CD4-positive, alpha-beta T cell treated with Interleukin-17A for 1 hour (primary cell): ENCODE data around the gene DYNLRB1.
"Not testable (repeated sequence)": the region's sequence is repeated elsewhere in the genome, so short reads cannot be mapped to it uniquely, and the experiment has no call there.

Source experiments
- DNase-seq: peaks from one replicate; pipeline ENCODE4 v3.0.0-alpha.2; 2020

The DYNLRB1 gene

GRCh38 chr20:34516247-34517113 is at the start of gene DYNLRB1:
Gene DYNLRB1 (plus strand): TSS chr20:34516422. CDS start chr20:34516459, 37 bp downstream.
- DNase-seq, result peak; percentile 94

GRCh38 chr20:34468951-34469350 is 47.3 kb upstream of the DYNLRB1 start:
- DNase-seq, result no peak

- no peak for DNase-seq
Observed at GRCh38 chr20:34472246-34472925, 43.8 kb upstream of the DYNLRB1 start.

DNA sequence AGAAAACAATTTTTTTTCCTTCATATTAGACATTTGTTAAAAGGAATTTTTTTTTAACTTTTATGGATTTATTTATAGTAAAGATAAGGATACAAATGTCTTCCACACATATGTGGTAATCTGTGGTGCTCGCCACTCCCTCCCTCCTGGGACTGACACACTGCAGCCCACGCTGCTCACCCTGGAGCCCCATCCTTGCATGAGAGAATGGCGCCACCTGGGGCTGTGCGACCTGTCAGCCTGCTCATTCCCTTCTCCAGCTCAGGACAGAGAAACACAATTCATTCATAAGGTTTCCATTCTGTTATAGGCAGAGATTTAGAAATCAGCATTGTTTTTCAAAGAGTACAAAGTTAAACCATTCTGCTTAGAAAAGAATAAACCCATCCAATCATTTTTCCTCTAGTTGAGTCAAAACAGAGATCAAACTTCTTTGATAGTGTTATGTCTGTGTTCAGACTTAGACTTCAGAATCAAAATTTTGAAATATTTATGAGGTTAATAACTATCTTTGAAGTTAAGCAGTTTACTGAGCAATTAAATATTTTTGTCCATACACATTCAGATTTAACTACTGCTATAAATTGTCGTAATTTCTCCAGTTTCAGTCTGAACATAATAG is 42.8 kb upstream of the DYNLRB1 start:
- DNase-seq, result peak; percentile 34

DNA sequence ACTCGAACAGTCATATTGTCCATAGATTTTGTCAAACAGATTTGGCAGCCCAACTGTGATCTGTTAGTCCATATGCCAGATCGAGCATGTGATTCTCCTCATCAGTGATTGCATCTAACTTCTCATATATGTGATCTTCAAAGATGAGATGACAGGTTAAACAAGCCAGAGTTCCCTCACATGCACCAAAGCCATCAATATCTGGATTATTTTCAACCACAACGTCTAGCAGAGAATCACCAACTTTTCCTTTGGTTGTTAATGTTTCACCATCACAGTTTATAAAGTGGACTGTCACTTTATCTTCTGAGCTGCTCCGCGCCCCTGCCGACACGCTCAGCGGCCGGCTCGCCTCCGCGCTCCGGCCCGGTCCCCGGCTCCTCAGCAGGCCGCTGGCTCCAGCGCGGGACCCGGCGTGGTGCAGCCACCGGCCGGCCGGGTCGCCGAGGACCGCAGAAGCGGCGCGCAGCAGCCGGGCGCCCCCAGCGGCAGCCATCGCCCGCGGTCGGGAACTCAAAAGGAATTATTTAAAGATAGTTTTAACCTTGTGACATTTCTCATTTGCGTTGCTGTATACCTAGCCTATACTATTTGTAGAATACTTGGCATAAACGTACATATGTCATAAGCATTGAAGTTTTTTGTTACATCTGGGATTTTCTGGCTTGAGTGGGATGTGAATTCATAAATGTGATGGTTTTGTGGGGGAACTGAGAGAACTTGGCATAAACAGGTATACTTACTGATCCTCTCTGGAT is 40.1 kb upstream of the DYNLRB1 start:
- peak; percentile 23 for DNase-seq

- DNase-seq, result no peak
Observed at GRCh38 chr20:34479627-34480026, 36.6 kb upstream of the DYNLRB1 start.

GRCh38 chr20:34482154-34482553 is 34.1 kb upstream of the DYNLRB1 start:
- not testable (repeated sequence) for DNase-seq

GRCh38 chr20:34483585-34484220 is 32.5 kb upstream of the DYNLRB1 start:
- DNase-seq, result not testable (repeated sequence)

DNA sequence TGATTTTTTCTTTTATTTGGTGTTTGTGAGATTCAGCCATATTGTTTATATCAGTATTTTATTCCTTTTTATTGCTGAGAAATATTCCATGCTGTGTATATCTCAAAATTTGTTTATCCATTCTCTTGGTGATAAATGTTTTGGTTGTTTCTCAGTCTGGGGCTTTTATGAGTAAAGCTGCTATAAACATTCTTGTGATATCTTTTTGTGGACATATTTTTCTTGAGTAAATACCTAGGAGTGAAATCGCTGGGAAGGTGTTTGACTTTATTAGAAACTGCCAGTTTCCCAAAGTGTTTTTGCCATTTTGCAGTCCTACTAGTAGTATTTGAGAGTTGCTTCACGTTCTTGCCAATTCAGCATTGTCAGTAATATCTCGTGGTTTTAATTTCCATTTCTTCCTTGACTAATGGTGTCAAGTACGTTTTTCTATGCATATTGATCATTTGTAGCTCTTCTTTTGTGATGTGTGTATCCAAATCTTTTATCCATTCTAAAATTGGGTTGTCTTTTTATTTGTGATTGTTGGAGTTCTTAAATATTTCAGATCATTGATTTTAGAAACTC is 31.1 kb upstream of the DYNLRB1 start:
- no peak for DNase-seq

GRCh38 chr20:34491226-34491931 is 24.8 kb upstream of the DYNLRB1 start:
- DNase-seq, result no peak

DNA sequence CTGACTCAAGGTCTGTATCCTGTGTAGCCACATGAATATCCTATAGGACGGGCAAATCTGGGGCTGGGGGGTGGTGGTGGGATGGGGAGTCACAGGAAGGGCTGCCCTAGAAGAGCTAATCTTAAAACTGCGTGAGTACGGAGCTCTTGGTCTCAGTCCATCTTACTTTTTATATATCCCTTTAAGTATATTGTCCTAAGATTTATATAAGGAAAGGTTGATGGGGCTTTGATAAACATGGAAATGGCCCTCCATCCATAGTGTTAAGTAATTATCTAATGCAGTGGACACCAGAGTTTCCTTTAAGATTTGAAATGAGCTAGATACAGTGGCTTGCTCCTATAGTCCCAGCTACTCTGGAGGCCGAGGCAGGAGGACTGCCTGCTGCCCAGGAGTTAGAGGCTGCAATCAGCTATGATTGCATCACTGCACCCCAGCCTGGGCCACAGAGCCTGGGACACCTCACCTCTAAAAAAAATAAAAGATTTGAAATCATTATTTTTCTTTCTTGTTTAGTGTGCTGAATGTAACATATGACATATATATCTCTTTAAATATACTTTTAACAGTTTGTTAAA is 24.2 kb upstream of the DYNLRB1 start:
- DNase-seq, result no peak

DNA sequence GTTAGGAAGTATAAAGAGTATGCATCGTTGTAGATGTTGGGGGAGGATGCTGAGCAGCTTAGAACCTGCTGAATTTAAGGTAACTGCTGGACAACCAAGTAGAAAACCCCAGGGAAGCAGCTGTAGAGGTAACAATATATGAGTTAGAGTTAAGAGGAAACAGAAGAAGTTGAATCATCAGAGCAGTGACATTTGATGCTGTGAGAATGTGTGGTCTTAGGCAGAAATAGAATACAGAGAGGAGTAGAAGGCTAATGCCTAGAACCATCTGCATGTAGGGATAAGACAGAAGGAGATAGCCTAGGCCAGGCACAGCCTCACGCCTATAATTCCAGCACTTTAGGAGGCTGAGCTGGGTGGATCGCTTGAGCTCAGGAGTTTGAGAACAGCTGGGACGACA is 22.6 kb upstream of the DYNLRB1 start:
- no peak for DNase-seq

- DNase-seq, result no peak
Observed at GRCh38 chr20:34495307-34495706, 20.9 kb upstream of the DYNLRB1 start.

DNA sequence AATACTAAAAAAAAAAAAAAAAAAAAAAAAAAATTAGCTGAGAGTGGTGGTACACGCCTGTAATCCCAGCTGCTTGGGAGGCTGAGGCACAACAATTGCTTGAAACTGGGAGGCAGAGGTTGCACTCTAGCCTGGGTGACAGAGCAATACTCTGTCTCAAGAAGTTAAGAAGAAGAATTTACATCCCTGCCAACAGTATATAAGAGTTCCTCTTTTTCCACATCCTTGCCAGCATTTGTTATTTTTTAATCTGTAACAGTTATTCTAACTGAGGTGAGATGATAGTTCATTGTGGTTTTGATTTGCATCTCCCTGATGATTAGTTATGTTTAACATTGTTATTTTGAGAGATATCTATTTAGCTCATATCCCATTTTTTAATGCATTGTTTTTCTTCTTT is 20.3 kb upstream of the DYNLRB1 start:
- DNase-seq, result no peak

GRCh38 chr20:34497596-34497995 is 18.6 kb upstream of the DYNLRB1 start:
- DNase-seq, result not testable (repeated sequence)

GRCh38 chr20:34500823-34501222 is 15.4 kb upstream of the DYNLRB1 start:
- DNase-seq, result no peak

- DNase-seq, result no peak
Observed at GRCh38 chr20:34506480-34506879, 9.7 kb upstream of the DYNLRB1 start.

- DNase-seq, result no peak
Observed at GRCh38 chr20:34507702-34508413, 8.4 kb upstream of the DYNLRB1 start.

- DNase-seq, result no peak
Observed at GRCh38 chr20:34510575-34510974, 5.6 kb upstream of the DYNLRB1 start.

DNA sequence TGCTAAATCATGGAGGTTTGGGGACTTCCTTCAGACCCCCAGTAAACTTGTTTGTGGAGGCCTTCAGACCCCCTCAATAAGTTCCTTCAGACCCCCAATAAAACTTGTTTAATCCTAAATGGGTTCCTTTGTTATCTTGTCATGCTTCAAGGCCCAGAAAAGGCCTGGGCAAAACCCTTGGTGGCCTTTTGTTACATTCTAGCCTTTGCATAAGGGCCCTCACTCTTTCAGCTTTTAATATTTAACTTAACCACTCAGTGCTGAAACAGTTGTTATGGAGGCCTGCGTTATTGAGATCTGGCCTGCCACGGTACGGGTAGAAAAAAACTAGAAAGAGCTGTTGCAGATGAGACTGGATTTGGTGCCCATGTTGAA is 4.3 kb upstream of the DYNLRB1 start:
- DNase-seq, result no peak
